Medulla oblongata (tissue), 1 donor: Measurements from ENCODE around the gene NPAS3.

Source experiments
- DNase-seq: peaks from one replicate; pipeline ENCODE4 v3.0.0-alpha.2; 2015; ENCODE audit errors: extremely low spot score

Gene NPAS3

GRCh38 chr14:33250963-33251362 is 312.3 kb downstream of the NPAS3 start:
- DNase-seq: no peak

DNA sequence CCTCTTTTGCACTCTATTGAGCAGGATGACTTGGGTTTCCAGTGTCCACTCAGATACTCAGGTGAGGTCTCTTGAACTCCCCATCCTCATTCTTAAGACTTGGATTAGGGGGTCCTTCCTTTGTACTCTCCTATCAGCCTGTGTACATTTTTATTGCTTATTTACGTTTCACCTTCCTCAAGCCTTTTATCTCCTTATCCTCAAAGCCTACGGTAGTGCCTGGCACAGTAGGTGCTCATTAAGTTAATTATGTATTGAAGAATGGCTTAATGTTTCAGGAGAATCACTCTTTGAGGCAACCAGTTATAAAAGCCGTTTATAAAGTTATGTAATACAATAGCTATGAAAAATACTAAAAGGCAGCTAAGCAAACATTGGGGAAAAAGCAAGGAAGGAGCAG is 315.7 kb downstream of the NPAS3 start:
- no peak for DNase-seq

GRCh38 chr14:33254861-33255395 is 316.2 kb downstream of the NPAS3 start:
- DNase-seq: no peak

GRCh38 chr14:33257796-33258195 is 319.1 kb downstream of the NPAS3 start:
- no peak for DNase-seq

DNA sequence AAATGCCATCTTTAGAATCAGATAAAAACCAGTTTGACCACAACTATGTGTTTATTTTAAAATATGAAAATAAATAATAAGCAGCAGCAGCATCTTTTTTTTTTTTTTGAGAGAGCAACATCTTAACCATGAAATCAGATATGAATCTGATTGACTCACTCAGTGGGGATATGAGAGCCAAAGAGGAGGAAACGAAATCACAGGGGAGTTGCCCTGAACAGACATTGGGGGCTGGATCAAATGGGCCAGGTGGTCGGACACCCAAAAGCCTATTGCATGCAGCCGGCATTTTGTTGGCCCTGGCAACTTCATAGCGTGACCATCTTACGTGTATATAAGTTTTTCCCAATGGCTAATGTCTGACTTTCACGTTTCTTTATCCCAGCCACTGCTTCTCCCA is 321.1 kb downstream of the NPAS3 start:
- no peak for DNase-seq

- no peak for DNase-seq
Observed at GRCh38 chr14:33271216-33271615, 332.5 kb downstream of the NPAS3 start.

- no peak for DNase-seq
Observed at GRCh38 chr14:33271891-33272290, 333.2 kb downstream of the NPAS3 start.

GRCh38 chr14:33273978-33274377 is 335.3 kb downstream of the NPAS3 start:
- no peak for DNase-seq

DNA sequence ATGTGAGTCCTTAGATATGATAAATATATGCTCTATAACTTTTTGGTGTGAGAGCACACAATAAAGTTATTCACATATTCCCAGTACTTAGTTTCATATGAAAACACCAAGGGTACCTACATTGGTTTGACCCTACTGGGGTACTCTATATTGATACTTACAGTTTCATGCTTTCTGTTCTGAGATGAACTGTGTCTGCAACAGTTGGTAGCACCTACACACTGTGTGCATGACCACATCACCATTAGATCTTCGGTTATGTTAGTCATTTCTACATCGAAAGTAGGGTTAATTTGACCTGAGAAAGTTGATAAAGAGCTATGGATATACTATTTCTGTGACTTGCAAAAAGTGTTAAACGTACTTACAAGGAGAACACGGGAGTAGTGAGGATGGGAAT is 337.2 kb downstream of the NPAS3 start:
- no peak for DNase-seq

DNA sequence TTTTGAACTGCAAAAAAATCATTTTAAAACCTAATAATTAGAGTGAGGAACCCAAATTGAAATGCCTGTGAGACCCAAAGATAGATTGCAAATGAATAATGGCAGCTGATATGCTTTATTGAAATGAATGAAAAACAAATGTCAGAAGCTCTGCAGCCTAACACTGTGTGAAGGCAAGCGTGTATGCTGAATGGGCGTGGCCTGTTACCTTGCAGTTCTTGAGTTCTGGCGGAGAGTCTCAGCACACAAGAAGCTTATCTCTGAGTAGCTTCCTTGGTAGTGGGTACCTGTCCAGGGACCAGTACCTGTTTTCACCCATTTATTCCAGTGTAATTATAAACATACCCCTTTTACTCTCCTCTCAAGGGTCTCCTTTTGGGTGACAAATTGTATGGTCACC is 341.2 kb downstream of the NPAS3 start:
- no peak for DNase-seq

DNA sequence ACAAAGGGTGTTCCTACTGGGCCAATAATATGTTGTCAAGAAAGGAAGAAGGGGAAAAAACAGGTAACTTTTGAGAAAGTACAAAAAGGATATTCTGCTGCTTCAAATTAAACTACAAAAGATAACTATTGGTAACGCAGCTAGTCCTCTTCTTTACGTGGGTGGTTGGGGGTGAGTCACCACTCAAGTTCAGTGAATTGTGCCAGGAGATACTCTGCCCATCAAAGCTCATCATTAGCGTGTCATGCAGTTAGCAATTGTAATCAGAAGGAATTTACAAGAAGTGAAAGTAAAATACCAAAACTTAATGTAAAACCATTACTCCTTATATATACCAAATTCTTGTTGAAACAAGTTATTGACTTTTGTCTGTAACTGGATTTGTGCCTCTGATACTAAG is 342.0 kb downstream of the NPAS3 start:
- no peak for DNase-seq

DNA sequence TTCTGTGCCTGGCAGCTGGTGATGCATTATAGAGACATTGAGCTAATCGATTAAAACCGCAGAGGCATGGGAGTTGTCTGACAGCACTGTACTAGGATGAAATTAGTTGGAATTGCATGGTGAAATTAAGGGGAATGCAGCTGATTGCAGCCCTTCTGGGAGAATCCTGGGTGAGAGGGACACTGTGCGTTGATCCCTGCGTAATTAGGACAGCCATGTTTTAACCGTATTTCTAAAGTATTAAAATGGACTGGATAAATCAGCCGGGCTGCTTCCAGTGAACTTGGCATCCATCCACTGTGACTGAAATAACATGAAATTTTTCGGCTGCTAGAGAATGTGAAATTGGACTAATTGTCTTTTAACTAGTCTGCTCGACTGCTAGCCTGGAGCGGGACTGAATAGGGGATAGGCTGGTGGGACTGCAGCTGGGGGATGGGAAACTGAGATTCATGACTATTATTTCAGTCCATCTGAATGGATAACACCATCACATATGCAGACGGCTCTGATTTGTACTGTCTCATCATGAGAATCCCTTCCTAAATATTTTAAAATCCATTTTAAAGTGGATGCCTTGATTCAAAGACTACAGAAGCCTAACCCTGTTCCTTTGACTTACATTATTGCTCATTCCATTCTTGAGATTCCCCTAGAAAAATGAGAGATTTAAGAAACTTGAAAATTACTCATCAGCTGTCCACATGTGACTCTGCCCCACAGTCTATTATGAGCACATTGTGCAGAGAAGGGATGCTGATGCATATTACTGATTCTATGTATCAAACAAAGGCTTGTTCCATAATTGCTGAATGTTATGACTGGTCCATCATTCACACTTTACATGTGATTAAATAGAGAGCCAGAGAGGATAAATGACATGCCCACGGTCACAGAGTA is 343.9 kb downstream of the NPAS3 start:
- DNase-seq: no peak

- DNase-seq: no peak
Observed at GRCh38 chr14:33285902-33286700, 347.4 kb downstream of the NPAS3 start.

DNA sequence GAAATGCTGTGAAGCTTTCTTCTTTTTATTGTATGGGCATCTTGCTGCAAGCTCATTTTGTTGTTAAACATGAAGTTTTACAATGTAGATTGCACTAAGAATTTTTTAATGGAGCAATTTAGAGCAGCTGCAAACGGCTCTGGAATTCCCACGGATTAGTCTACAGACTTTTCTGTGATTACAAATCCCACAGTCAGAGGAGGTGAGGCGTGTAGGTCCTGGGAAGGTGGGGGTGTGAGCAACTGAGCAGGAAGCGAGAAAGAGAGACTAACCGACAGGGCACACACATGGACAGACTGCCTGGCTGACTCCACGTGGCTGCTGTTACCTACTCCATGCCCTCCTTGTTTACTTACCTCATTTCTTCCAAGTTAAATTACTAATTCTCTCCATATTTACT is 348.5 kb downstream of the NPAS3 start:
- DNase-seq: no peak

GRCh38 chr14:33290641-33291040 is 352.0 kb downstream of the NPAS3 start:
- DNase-seq: no peak

GRCh38 chr14:33291529-33292104 is 352.9 kb downstream of the NPAS3 start:
- peak; percentile 52 for DNase-seq

GRCh38 chr14:33294419-33294818 is 355.7 kb downstream of the NPAS3 start:
- no peak for DNase-seq

DNA sequence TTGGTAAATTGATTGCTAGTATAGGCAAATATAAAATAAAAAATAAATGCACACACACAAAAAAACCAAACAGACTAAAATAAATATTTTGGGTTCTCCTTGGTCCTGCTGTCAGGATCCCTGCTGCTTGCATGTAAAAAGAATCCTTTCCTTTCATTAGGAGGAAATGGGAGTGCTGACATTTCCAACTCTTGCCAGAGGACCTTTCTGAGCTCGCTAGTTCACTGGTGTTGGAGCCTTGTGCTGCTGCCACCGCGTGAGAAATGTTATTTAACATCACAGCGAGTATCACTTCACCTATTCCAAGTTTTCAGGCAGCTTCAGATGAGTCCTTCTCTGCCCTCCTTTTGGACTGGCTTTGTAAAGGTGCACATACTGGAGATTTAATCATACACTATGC is 358.9 kb downstream of the NPAS3 start:
- peak; percentile 19 for DNase-seq

GRCh38 chr14:33307691-33308251 is 369.1 kb downstream of the NPAS3 start:
- peak; percentile 49 for DNase-seq

- no peak for DNase-seq
Observed at GRCh38 chr14:33309106-33309505, 370.4 kb downstream of the NPAS3 start.

- no peak for DNase-seq
Observed at GRCh38 chr14:33315217-33315616, 376.5 kb downstream of the NPAS3 start.

DNA sequence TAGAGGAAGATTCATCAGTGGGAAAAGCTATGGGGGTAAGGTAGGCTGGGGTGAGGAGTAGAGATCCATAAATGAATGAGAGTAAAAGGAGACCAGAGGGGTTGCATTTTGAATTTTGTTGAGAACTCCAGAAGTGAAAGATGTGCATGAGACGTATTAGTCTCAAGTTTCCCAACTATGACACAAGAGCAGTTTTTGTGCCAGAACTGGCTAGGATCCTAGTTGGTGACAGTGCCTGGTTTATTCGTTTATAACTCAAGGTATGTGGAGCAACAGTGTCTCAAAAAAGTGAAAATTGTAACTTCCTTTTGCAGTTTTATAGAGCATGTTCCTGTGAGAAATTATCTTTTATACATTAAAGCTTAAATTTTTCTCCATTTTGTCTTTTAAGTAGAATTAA is 377.0 kb downstream of the NPAS3 start:
- peak; percentile 54 for DNase-seq
